HepG2 (cell line): ENCODE data around the gene BTBD19. TPM values are rescaled to one million over a fixed set of nuclear protein-coding genes. Genes with fewer than 3 reads are reported as not detected.

Source experiments
- HNF4A ChIP-seq: sonication (generic); formaldehyde crosslinking; IDR thresholded peaks from 2 replicates; pipeline ENCODE4 v1.4.0; 2020; ENCODE audit warnings: missing genetic modification reagents
- KAT8 ChIP-seq: IDR thresholded peaks from 2 replicates; pipeline ENCODE4 v1.6.1; 2016; ENCODE audit warnings: missing genetic modification reagents, missing compliant biosample characterization
- KMT2B ChIP-seq: IDR thresholded peaks from 2 replicates; pipeline ENCODE4 v1.6.1; 2016; ENCODE audit warnings: missing genetic modification reagents, missing compliant biosample characterization
- LCORL ChIP-seq, 2 experiments: fragments of 450-650 bp in 1 of 2; sonication (generic) in 1 of 2; formaldehyde crosslinking in 1 of 2; IDR thresholded peaks; 2 replicates each; pipeline versions ENCODE4 v1.5.0 to v1.6.1; 2017 to 2020; ENCODE audit warnings: antibody characterized with exemption in 1 of 2, missing genetic modification reagents in 1 of 2
- MTA3 ChIP-seq: sonication (generic); formaldehyde crosslinking; IDR thresholded peaks from 2 replicates; pipeline ENCODE4 v1.4.0; 2020; ENCODE audit warnings: missing genetic modification reagents
- POGZ ChIP-seq: sonication (generic); formaldehyde crosslinking; IDR thresholded peaks from 2 replicates; pipeline ENCODE4 v1.4.0; 2020; ENCODE audit warnings: mild to moderate bottlenecking, missing genetic modification reagents
- PTBP1 ChIP-seq: fragments of 200-400 bp; formaldehyde crosslinking; IDR thresholded peaks from 2 replicates; pipeline ENCODE4 v1.6.1; 2018; ENCODE audit warnings: low read length, low read depth; ENCODE audit not compliant: poor library complexity, severe bottlenecking
- SNRNP70 ChIP-seq: fragments of 200-400 bp; formaldehyde crosslinking; IDR thresholded peaks from 2 replicates; pipeline ENCODE4 v1.6.1; 2017; ENCODE audit warnings: mild to moderate bottlenecking, low read depth, low read length, moderate library complexity
- TBX2 ChIP-seq: sonication (generic); formaldehyde crosslinking; IDR thresholded peaks from 2 replicates; pipeline ENCODE4 v1.5.0; 2020; ENCODE audit warnings: missing genetic modification reagents, mild to moderate bottlenecking, borderline replicate concordance
- ZNF225 ChIP-seq: sonication (generic); formaldehyde crosslinking; IDR thresholded peaks from 2 replicates; pipeline ENCODE4 v1.4.0; 2020; ENCODE audit warnings: mild to moderate bottlenecking, missing genetic modification reagents
- ZNF256 ChIP-seq: sonication (generic); formaldehyde crosslinking; conservative IDR thresholded peaks from 2 replicates; pipeline ENCODE4 v1.4.0; 2020; ENCODE audit warnings: missing genetic modification reagents
- ZNF260 ChIP-seq: sonication (generic); formaldehyde crosslinking; IDR thresholded peaks from 2 replicates; pipeline ENCODE4 v1.4.0; 2020; ENCODE audit warnings: missing genetic modification reagents, low read depth, mild to moderate bottlenecking, borderline replicate concordance
- ZNF317 ChIP-seq: sonication (generic); formaldehyde crosslinking; IDR thresholded peaks from 2 replicates; pipeline ENCODE4 v1.5.0; 2020; ENCODE audit warnings: mild to moderate bottlenecking, missing genetic modification reagents
- ZNF33B ChIP-seq: sonication (generic); formaldehyde crosslinking; IDR thresholded peaks from 2 replicates; pipeline ENCODE4 v1.5.1; 2020; ENCODE audit warnings: mild to moderate bottlenecking, missing genetic modification reagents
- ZNF44 ChIP-seq: sonication (generic); formaldehyde crosslinking; IDR thresholded peaks from 2 replicates; pipeline ENCODE4 v1.5.1; 2020; ENCODE audit warnings: mild to moderate bottlenecking, missing genetic modification reagents
- ZNF484 ChIP-seq: sonication (generic); formaldehyde crosslinking; IDR thresholded peaks from 2 replicates; pipeline ENCODE4 v1.5.1; 2020; ENCODE audit warnings: mild to moderate bottlenecking, low read depth, missing genetic modification reagents, borderline replicate concordance
- ZNF574 ChIP-seq: sonication (generic); formaldehyde crosslinking; IDR thresholded peaks from 2 replicates; pipeline ENCODE4 v1.4.0; 2020; ENCODE audit warnings: missing genetic modification reagents
- ZNF660 ChIP-seq: sonication (generic); formaldehyde crosslinking; IDR thresholded peaks from 2 replicates; pipeline ENCODE4 v1.5.1; 2020; ENCODE audit warnings: mild to moderate bottlenecking, low read depth, missing genetic modification reagents, borderline replicate concordance
- ZNF713 ChIP-seq: sonication (generic); formaldehyde crosslinking; IDR thresholded peaks from 2 replicates; pipeline ENCODE4 v1.4.0; 2020; ENCODE audit warnings: mild to moderate bottlenecking, missing genetic modification reagents
- polyA plus RNA-seq, 8 experiments: library from polyadenylated mRNA; depleted of rRNA in 3 of 8; stranded (reverse) in 7 of 8; unstranded in 1 of 8; fragments of >200 nt; fragmentation: Illumina TruSeq in 4 of 8; extraction: Trizol in 4 of 8; gene quantifications; 2 replicates each; pipeline versions ENCODE4 v1.2.1 to v1.2.3, GENCODE V29; 2011 to 2016; ENCODE audit warnings: low read depth in 4 of 8, missing spikeins in 1 of 8, mixed read lengths in 1 of 8; ENCODE audit not compliant: insufficient read depth in 1 of 8
- total RNA-seq, 5 experiments: library from RNA; depleted of rRNA; stranded (reverse); fragments of >200 nt; fragmentation: Illumina TruSeq; extraction: Trizol; gene quantifications; 2 replicates each; pipeline ENCODE4 v1.2.3, GENCODE V29; 2016; ENCODE audit warnings: low read depth in 1 of 5

The BTBD19 gene
- total and polyA plus RNA-seq, 2 of the 13 experiments (the other 11 are each of a cell fraction or from before 2014, with no cell fraction given) = 2.7 to 6.7 TPM

- TF ChIP-seq ZNF256 (no peak), ZNF317 (peak; percentile 73), HNF4A (CRISPR knock-in tag) (peak; percentile 18; the same call in 1 of the 2 replicates), ZNF260 (CRISPR knock-in tag) (0 out of 2 replicates have a peak, but pooled peaks have one; percentile 86), MTA3 (CRISPR knock-in tag) (no peak), POGZ (CRISPR knock-in tag) (peak; percentile 78), ZNF713 (CRISPR knock-in tag) (no peak), ZNF44 (CRISPR knock-in tag) (0 out of 2 replicates have a peak, but pooled peaks have one; percentile 61), ZNF33B (CRISPR knock-in tag) (peak; percentile 79; the same call in 1 of the 2 replicates), PTBP1 (no peak), KMT2B (CRISPR knock-in tag) (no peak), TBX2 (CRISPR knock-in tag) (peak; percentile 41), ZNF484 (CRISPR knock-in tag) (no peak), ZNF225 (CRISPR knock-in tag) (no peak), ZNF660 (CRISPR knock-in tag) (no peak), KAT8 (0 out of 2 replicates have a peak, but pooled peaks have one; percentile 26), LCORL (IDR thresholded peaks at IDR 0.05) (no peak), LCORL (CRISPR knock-in tag; IDR thresholded peaks at IDR 0.05) (0 out of 2 replicates have a peak, but pooled peaks have one; percentile 54), ZNF574 (CRISPR knock-in tag) (peak; percentile 74), SNRNP70 (no peak)
These were observed 19.1 kb downstream of the BTBD19 start (continued) for GRCh38 chr1:44827197-44828002.
